B cell (primary cell): Measurements from ENCODE around the gene INHBE. TPM values are rescaled to one million over a fixed set of nuclear protein-coding genes. Genes with fewer than 3 reads are reported as not detected.

Experiments
- ATAC-seq: fragments of 200-7000 bp; cut with Tn5 transposase; one replicate; pipeline ENCODE4 v1.10.0; 2021; ENCODE audit warnings: low read depth, mild to moderate bottlenecking, moderate number of reproducible peaks, moderate library complexity
- CTCF ChIA-PET: fragments of 350-600 bp; sonication (Branson Sonifier 250); formaldehyde crosslinking; loops from one replicate; lab custom pipeline; 2021; ENCODE audit warnings: antibody characterized with exemption, inconsistent platforms; lab: Charles Lee
- POLR2A ChIA-PET: fragments of 350-600 bp; sonication (Branson Sonifier 250); formaldehyde crosslinking; loops from one replicate; lab custom pipeline; 2021; ENCODE audit warnings: antibody characterized with exemption; lab: Charles Lee
- DNase-seq: peaks from one replicate; pipeline ENCODE4 v3.0.0; 2013
- H2AFZ ChIP-seq: 2 replicates; pipeline ENCODE4 v1.6.1; 2012; ENCODE audit warnings: mild to moderate bottlenecking, low read depth, low read length; ENCODE audit not compliant: insufficient read depth, poor library complexity, severe bottlenecking
- H3K27ac ChIP-seq, 2 donors: 1 replicate in 1 of 2; 2 replicates in 1 of 2; pipeline ENCODE4 v1.5.1; 2012 to 2013; ENCODE audit warnings: low read length in 2 of 2, mild to moderate bottlenecking in 2 of 2, moderate library complexity in 1 of 2
- H3K27me3 ChIP-seq, 4 experiments: fragments of 200-600 bp in 1 of 4; sonication (generic) in 1 of 4; replicated peaks in 1 of 4; 1 replicate in 2 of 4; 2 replicates in 2 of 4; pipeline versions ENCODE4 v1.6.1 to v1.7.0; 2013 to 2016; ENCODE audit warnings: low read length in 3 of 4, mild to moderate bottlenecking in 2 of 4, mixed read lengths in 1 of 4, moderate library complexity in 1 of 4; ENCODE audit not compliant: insufficient read depth in 4 of 4, control insufficient read depth in 3 of 4; ENCODE audit errors: control extremely low read depth in 1 of 4
- H3K36me3 ChIP-seq, 2 experiments: replicated peaks in 1 of 2; 1 replicate in 1 of 2; 2 replicates in 1 of 2; pipeline versions ENCODE4 v1.6.1 to v1.7.1; 2013; ENCODE audit warnings: low read length in 1 of 2; ENCODE audit not compliant: insufficient read depth in 2 of 2, control insufficient read depth in 1 of 2; ENCODE audit errors: control extremely low read depth in 1 of 2, extremely low read depth in 1 of 2
- H3K4me1 ChIP-seq, 2 donors: fragments of 200-600 bp in 1 of 2; sonication (generic) in 1 of 2; 1 replicate in 1 of 2; 2 replicates in 1 of 2; pipeline versions ENCODE4 v1.5.1 to v1.6.1; 2013 to 2017; ENCODE audit warnings: low read length in 2 of 2; ENCODE audit not compliant: control insufficient read depth in 2 of 2, insufficient read depth in 2 of 2
- H3K4me2 ChIP-seq: replicated peaks from 2 replicates; pipeline ENCODE3; 2012; ENCODE audit warnings: mild to moderate bottlenecking, low read depth, low read length; ENCODE audit not compliant: poor library complexity, severe bottlenecking
- H3K4me3 ChIP-seq, 5 experiments: fragments of 200-600 bp in 1 of 5; sonication (generic) in 1 of 5; 1 replicate in 3 of 5; 2 replicates in 2 of 5; pipeline versions ENCODE4 v1.5.1 to v1.7.0; 2011 to 2016; ENCODE audit warnings: low read length in 4 of 5, mild to moderate bottlenecking in 4 of 5, low read depth in 2 of 5, control low read depth in 1 of 5, moderate library complexity in 1 of 5; ENCODE audit not compliant: insufficient read depth in 1 of 5; ENCODE audit errors: control extremely low read depth in 1 of 5, extremely low read depth in 1 of 5
- H3K79me2 ChIP-seq: fragments of 200-600 bp; sonication (generic); one replicate; pipeline ENCODE4 v1.6.0; 2016; ENCODE audit warnings: low read length; ENCODE audit not compliant: control insufficient read depth, insufficient read depth
- H3K9ac ChIP-seq: fragments of 200-600 bp; sonication (generic); 2 replicates; pipeline ENCODE4 v1.6.1; 2017; ENCODE audit warnings: mild to moderate bottlenecking, low read length, moderate library complexity
- H3K9me3 ChIP-seq, 3 donors: one replicate each; pipeline versions ENCODE4 v1.6.1 to v1.7.1; 2013; ENCODE audit warnings: low read length in 2 of 3; ENCODE audit not compliant: control insufficient read depth in 2 of 3, insufficient read depth in 1 of 3; ENCODE audit errors: control extremely low read depth in 1 of 3
- H4K20me1 ChIP-seq: 2 replicates; pipeline ENCODE4 v1.6.0; 2012; ENCODE audit warnings: mild to moderate bottlenecking, low read length; ENCODE audit not compliant: insufficient read depth, control insufficient read depth, poor library complexity, severe bottlenecking
- H3K27ac Mint-ChIP-seq: one replicate; pipeline ENCODE4 v1.8.0; 2021; ENCODE audit warnings: mixed read lengths
- H3K27me3 Mint-ChIP-seq: one replicate; pipeline ENCODE4 v1.8.0; 2021; ENCODE audit warnings: mixed read lengths
- H3K4me1 Mint-ChIP-seq: one replicate; pipeline ENCODE4 v1.8.0; 2021; ENCODE audit warnings: mixed read lengths
- H3K4me3 Mint-ChIP-seq: one replicate; pipeline ENCODE4 v1.8.0; 2021; ENCODE audit warnings: mixed read lengths
- H3K9me3 Mint-ChIP-seq: one replicate; pipeline ENCODE4 v1.8.0; 2022; ENCODE audit warnings: mixed read lengths; ENCODE audit not compliant: insufficient read depth
- EZH2 ChIP-seq: IDR thresholded peaks from 2 replicates; pipeline ENCODE4 v1.6.1; 2012; ENCODE audit warnings: borderline replicate concordance, low read depth, mild to moderate bottlenecking, moderate library complexity, low read length; ENCODE audit not compliant: insufficient read depth, poor library complexity, severe bottlenecking
- WGBS: methylation state at CpG from one replicate; pipeline ENCODE4 v1.1.5; 2013; ENCODE audit warnings: missing lambda C conversion rate; ENCODE audit not compliant: insufficient coverage; 5-methylcytosine and 5-hydroxymethylcytosine counted together
- intact Hi-C: fragments of 100-400 bp; cut with micrococcal nuclease; formaldehyde crosslinking; loops from one replicate; pipeline ENCODE4 v1.10.0; 2022
- polyA plus RNA-seq: library from polyadenylated mRNA; depleted of rRNA; stranded (reverse); fragments of >200 nt; gene quantifications from 2 replicates; pipeline ENCODE4 v1.2.3, GENCODE V29; 2012
- total RNA-seq, 2 donors: library from RNA; stranded (reverse); fragments of 120-200 nt in 1 of 2; gene quantifications; 1 replicate in 1 of 2; 2 replicates in 1 of 2; pipeline versions ENCODE4 v1.2.3 to v1.2.4, GENCODE V29; 2013 to 2022
- TF ChIP-seq, protein P1 (sequence below): fragments of 200-600 bp; IDR thresholded peaks from one replicate; pipeline ENCODE4 v1.8.0; 2022; ENCODE audit warnings: antibody characterized with exemption, mild to moderate bottlenecking

Gene INHBE
- total and polyA plus RNA-seq, 2 donors (not counting 1 experiment from before 2014, with no cell fraction given): not detected

DNA sequence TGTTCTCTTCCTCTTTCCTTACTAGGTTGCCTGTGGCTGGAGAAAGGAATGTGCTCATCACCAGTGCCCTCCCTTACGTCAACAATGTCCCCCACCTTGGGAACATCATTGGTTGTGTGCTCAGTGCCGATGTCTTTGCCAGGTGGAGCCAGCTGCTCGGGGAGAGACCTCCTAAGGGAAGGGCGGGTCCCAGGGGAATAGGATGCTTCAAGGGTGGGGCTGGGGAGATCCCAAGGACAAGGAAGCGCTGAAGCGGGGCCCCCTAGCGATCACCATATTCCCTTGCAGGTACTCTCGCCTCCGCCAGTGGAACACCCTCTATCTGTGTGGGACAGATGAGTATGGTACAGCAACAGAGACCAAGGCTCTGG lies 43.0 kb downstream of the INHBE start:
- H3K79me2 ChIP-seq: peaks cover 28% of the 10 kb centered on the region
- TF ChIP-seq, protein P1, sequence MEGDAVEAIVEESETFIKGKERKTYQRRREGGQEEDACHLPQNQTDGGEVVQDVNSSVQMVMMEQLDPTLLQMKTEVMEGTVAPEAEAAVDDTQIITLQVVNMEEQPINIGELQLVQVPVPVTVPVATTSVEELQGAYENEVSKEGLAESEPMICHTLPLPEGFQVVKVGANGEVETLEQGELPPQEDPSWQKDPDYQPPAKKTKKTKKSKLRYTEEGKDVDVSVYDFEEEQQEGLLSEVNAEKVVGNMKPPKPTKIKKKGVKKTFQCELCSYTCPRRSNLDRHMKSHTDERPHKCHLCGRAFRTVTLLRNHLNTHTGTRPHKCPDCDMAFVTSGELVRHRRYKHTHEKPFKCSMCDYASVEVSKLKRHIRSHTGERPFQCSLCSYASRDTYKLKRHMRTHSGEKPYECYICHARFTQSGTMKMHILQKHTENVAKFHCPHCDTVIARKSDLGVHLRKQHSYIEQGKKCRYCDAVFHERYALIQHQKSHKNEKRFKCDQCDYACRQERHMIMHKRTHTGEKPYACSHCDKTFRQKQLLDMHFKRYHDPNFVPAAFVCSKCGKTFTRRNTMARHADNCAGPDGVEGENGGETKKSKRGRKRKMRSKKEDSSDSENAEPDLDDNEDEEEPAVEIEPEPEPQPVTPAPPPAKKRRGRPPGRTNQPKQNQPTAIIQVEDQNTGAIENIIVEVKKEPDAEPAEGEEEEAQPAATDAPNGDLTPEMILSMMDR: no peak
- TF ChIP-seq EZH2: no peak
- H3K4me1 ChIP-seq: no peaks in the 10 kb centered on the region
- no peaks in the 10 kb centered on the region for H3K9me3 ChIP-seq
- H3K4me3 ChIP-seq: no peak overlapping the region
- no peaks in the 10 kb centered on the region for H3K27me3 Mint-ChIP-seq
- H2AFZ ChIP-seq: no peak overlapping the region
- no peaks in the 10 kb centered on the region for H3K27me3 ChIP-seq
- ChIA-PET POLR2A (no interaction called here), CTCF (no interaction called here)
- H3K27ac Mint-ChIP-seq: no peak overlapping the region
- intact Hi-C loops: no loop called here
- no peak for DNase-seq
- no peak overlapping the region for H3K4me3 Mint-ChIP-seq
- H3K4me2 ChIP-seq: no peak overlapping the region
- no peaks in the 10 kb centered on the region for H4K20me1 ChIP-seq
- no peak for ATAC-seq
- H3K36me3 ChIP-seq: peaks cover 3 to 58% of the 10 kb centered on the region in 2 experiments
- H3K9ac ChIP-seq: no peak overlapping the region
- H3K4me1 Mint-ChIP-seq: peaks cover 4% of the 10 kb centered on the region
- WGBS: 98% methylated on average over 6 of the region's 9 CpGs
- no peaks in the 10 kb centered on the region for H3K9me3 Mint-ChIP-seq
- no peak overlapping the region for H3K27ac ChIP-seq

DNA sequence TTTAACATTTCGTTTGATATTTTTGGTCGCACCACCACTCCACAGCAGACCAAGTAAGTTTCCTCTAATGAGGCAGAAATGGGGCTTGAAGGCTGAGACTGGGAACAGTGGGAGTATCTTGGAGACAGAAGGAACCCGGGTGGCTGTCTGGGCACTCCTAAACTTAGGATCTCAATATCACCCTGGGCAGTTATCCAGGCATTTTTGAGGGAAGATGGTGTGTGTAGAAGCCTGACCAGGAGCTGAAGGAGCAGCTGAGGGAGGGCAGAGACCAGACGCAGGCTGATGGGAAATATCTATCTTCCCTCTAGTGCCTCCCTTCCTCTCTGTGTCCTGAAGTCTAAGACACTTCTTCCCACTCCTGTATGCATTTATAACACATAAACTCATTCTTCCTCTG lies 43.5 kb downstream of the INHBE start:
- WGBS: 100% methylated on average over 3 of the region's 4 CpGs
- POLR2A ChIA-PET: no interaction called here
- Mint-ChIP-seq H3K27me3 (no peaks in the 10 kb centered on the region), H3K9me3 (no peaks in the 10 kb centered on the region), H3K4me3 (no peak overlapping the region), H3K27ac (no peak overlapping the region), H3K4me1 (peaks cover 4% of the 10 kb centered on the region)
- H4K20me1 ChIP-seq: no peaks in the 10 kb centered on the region
- no peaks in the 10 kb centered on the region for H3K4me1 ChIP-seq
- no peaks in the 10 kb centered on the region for H3K9me3 ChIP-seq
- no peak overlapping the region for H3K27ac ChIP-seq
- no peaks in the 10 kb centered on the region for H3K27me3 ChIP-seq
- peaks cover 3 to 58% of the 10 kb centered on the region in 2 experiments for H3K36me3 ChIP-seq
- CTCF ChIA-PET: no interaction called here
- no peak overlapping the region for H3K4me3 ChIP-seq
- TF ChIP-seq EZH2: no peak
- TF ChIP-seq, protein P1: no peak
- H2AFZ ChIP-seq: no peak overlapping the region
- H3K79me2 ChIP-seq: peaks cover 28% of the 10 kb centered on the region
- H3K9ac ChIP-seq: no peak overlapping the region
- H3K4me2 ChIP-seq: no peak overlapping the region
- intact Hi-C loops: no loop called here
- no peak for ATAC-seq
- DNase-seq: no peak
